K562 (cell line): Measurements from ENCODE around the gene BAG5. TPM values are rescaled to one million over a fixed set of nuclear protein-coding genes. Genes with fewer than 3 reads are reported as not detected.

Source experiments
- CREM ChIP-seq: IDR thresholded peaks from 2 replicates; pipeline ENCODE4 v1.6.1; 2014; ENCODE audit warnings: antibody characterized with exemption, low read depth
- CTBP1 ChIP-seq: fragments of 450-650 bp; IDR thresholded peaks from 2 replicates; pipeline ENCODE4 v1.6.1; 2016; ENCODE audit warnings: borderline replicate concordance
- EP400 ChIP-seq: fragments of 450-650 bp; IDR thresholded peaks from 2 replicates; pipeline ENCODE4 v1.6.1; 2017; ENCODE audit warnings: antibody characterized with exemption, mild to moderate bottlenecking, moderate library complexity
- EZH2 ChIP-seq: IDR thresholded peaks from 2 replicates; pipeline ENCODE4 v1.6.1; 2012; ENCODE audit warnings: low read depth, mild to moderate bottlenecking, inconsistent platforms, low read length, borderline replicate concordance
- HOXB6 ChIP-seq: fragments of 250-450 bp; sonication (Bioruptor Pico); IDR thresholded peaks from 2 replicates; pipeline ENCODE4 v1.5.1; 2022; ENCODE audit warnings: mild to moderate bottlenecking, borderline replicate concordance
- PTRF ChIP-seq: fragments of 450-650 bp; IDR thresholded peaks from 2 replicates; pipeline ENCODE4 v1.6.1; 2016; ENCODE audit warnings: mild to moderate bottlenecking, missing genetic modification characterization, missing compliant biosample characterization
- RFX5 ChIP-seq: IDR thresholded peaks from 2 replicates; pipeline ENCODE4 v1.6.1; 2011; ENCODE audit warnings: low read depth, mild to moderate bottlenecking, improper control_type of control experiment, low read length
- SIN3B ChIP-seq: fragments of 450-650 bp; IDR thresholded peaks from 2 replicates; pipeline ENCODE4 v1.6.1; 2017; ENCODE audit warnings: low read depth, mild to moderate bottlenecking, moderate library complexity
- U2AF1 ChIP-seq: fragments of 200-400 bp; formaldehyde crosslinking; optimal IDR thresholded peaks from 2 replicates; pipeline ENCODE3; 2017; ENCODE audit warnings: mild to moderate bottlenecking, low read depth, low read length, moderate library complexity
- ZNF253 ChIP-seq: fragments of 250-450 bp; sonication (Bioruptor Pico); conservative IDR thresholded peaks from 2 replicates; pipeline ENCODE4 v1.6.1; 2021; ENCODE audit warnings: mild to moderate bottlenecking
- ZNF408 ChIP-seq: fragments of 250-450 bp; sonication (Bioruptor Pico); IDR thresholded peaks from 2 replicates; pipeline ENCODE4 v1.4.0; 2020; ENCODE audit warnings: low read depth, mild to moderate bottlenecking, moderate library complexity
- polyA plus RNA-seq, 8 experiments: library from polyadenylated mRNA; depleted of rRNA in 4 of 8; stranded (reverse) in 5 of 8; unstranded in 3 of 8; fragments of >200 nt; fragmentation: Nextera tagmentation in 2 of 8; fragmentation: Illumina TruSeq in 1 of 8; extraction: Ambion mirVana in 2 of 8; extraction: Trizol in 1 of 8; gene quantifications; 2 replicates each; pipeline versions ENCODE4 v1.2.1 to v1.2.3, GENCODE V29; 2011 to 2014; ENCODE audit warnings: inconsistent platforms in 1 of 8, missing spikeins in 1 of 8
- total RNA-seq, 7 experiments: library from RNA; depleted of rRNA in 6 of 7; stranded (reverse); fragments of >200 nt in 6 of 7; fragmentation: Illumina TruSeq in 2 of 7; extraction: Trizol in 2 of 7; gene quantifications; 2 replicates each; pipeline versions ENCODE4 v1.2.1 to v1.2.3, GENCODE V29; 2011 to 2021; ENCODE audit warnings: low replicate concordance in 1 of 7
- TF ChIP-seq, protein P1 (sequence below): fragments of 450-650 bp; IDR thresholded peaks from 2 replicates; pipeline ENCODE4 v1.6.1; 2016; ENCODE audit warnings: mild to moderate bottlenecking, moderate library complexity
- TF ChIP-seq, protein P2 (sequence below): fragments of 250-450 bp; sonication (Bioruptor Pico); IDR thresholded peaks from 2 replicates; pipeline ENCODE4 v1.4.0; 2020; ENCODE audit warnings: mild to moderate bottlenecking

BAG5 gene
- total and polyA plus RNA-seq, 9 of the 15 experiments (the other 6 are each of a cell fraction or from before 2014, with no cell fraction given): 7.9 to 21.4 (median 13.2) TPM

DNA sequence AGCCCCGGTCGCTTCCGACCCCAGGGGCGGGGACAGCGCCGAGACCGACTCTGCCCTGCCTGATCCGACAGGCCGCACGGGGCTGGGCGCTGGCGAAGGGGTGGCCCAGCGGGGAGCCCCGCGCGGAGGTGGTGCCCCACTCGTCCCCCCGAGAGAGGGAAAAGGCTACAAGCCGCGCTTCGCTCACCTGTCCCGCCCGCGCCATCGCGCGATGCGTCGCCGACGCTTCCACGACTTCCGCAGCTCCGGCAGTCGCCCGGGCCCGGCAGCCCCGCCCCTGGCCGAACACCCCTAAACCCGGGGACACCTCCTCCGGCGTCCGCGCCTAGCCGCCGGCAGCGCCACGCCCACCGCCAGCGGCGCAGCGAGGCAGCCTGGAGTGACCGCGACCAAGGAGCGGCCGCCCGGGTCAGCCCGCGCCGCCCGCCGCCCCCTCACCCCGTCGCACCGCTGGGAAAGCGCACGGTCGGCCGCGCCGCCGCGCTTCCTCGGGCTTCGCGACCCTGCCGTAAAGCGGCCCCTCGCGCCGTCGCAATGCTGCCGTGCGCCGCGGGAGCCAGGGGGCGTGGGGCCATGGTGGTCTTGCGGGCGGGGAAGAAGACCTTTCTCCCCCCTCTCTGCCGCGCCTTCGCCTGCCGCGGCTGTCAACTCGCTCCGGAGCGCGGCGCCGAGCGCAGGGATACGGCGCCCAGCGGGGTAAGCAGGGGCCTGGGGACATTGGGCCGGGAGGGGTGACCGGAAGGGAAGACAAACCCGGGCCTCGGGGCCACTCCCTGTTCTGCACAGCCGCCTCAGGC is at the start of gene BAG5, which contains the start of gene COA8 (continued):
- TF ChIP-seq, protein P1, sequence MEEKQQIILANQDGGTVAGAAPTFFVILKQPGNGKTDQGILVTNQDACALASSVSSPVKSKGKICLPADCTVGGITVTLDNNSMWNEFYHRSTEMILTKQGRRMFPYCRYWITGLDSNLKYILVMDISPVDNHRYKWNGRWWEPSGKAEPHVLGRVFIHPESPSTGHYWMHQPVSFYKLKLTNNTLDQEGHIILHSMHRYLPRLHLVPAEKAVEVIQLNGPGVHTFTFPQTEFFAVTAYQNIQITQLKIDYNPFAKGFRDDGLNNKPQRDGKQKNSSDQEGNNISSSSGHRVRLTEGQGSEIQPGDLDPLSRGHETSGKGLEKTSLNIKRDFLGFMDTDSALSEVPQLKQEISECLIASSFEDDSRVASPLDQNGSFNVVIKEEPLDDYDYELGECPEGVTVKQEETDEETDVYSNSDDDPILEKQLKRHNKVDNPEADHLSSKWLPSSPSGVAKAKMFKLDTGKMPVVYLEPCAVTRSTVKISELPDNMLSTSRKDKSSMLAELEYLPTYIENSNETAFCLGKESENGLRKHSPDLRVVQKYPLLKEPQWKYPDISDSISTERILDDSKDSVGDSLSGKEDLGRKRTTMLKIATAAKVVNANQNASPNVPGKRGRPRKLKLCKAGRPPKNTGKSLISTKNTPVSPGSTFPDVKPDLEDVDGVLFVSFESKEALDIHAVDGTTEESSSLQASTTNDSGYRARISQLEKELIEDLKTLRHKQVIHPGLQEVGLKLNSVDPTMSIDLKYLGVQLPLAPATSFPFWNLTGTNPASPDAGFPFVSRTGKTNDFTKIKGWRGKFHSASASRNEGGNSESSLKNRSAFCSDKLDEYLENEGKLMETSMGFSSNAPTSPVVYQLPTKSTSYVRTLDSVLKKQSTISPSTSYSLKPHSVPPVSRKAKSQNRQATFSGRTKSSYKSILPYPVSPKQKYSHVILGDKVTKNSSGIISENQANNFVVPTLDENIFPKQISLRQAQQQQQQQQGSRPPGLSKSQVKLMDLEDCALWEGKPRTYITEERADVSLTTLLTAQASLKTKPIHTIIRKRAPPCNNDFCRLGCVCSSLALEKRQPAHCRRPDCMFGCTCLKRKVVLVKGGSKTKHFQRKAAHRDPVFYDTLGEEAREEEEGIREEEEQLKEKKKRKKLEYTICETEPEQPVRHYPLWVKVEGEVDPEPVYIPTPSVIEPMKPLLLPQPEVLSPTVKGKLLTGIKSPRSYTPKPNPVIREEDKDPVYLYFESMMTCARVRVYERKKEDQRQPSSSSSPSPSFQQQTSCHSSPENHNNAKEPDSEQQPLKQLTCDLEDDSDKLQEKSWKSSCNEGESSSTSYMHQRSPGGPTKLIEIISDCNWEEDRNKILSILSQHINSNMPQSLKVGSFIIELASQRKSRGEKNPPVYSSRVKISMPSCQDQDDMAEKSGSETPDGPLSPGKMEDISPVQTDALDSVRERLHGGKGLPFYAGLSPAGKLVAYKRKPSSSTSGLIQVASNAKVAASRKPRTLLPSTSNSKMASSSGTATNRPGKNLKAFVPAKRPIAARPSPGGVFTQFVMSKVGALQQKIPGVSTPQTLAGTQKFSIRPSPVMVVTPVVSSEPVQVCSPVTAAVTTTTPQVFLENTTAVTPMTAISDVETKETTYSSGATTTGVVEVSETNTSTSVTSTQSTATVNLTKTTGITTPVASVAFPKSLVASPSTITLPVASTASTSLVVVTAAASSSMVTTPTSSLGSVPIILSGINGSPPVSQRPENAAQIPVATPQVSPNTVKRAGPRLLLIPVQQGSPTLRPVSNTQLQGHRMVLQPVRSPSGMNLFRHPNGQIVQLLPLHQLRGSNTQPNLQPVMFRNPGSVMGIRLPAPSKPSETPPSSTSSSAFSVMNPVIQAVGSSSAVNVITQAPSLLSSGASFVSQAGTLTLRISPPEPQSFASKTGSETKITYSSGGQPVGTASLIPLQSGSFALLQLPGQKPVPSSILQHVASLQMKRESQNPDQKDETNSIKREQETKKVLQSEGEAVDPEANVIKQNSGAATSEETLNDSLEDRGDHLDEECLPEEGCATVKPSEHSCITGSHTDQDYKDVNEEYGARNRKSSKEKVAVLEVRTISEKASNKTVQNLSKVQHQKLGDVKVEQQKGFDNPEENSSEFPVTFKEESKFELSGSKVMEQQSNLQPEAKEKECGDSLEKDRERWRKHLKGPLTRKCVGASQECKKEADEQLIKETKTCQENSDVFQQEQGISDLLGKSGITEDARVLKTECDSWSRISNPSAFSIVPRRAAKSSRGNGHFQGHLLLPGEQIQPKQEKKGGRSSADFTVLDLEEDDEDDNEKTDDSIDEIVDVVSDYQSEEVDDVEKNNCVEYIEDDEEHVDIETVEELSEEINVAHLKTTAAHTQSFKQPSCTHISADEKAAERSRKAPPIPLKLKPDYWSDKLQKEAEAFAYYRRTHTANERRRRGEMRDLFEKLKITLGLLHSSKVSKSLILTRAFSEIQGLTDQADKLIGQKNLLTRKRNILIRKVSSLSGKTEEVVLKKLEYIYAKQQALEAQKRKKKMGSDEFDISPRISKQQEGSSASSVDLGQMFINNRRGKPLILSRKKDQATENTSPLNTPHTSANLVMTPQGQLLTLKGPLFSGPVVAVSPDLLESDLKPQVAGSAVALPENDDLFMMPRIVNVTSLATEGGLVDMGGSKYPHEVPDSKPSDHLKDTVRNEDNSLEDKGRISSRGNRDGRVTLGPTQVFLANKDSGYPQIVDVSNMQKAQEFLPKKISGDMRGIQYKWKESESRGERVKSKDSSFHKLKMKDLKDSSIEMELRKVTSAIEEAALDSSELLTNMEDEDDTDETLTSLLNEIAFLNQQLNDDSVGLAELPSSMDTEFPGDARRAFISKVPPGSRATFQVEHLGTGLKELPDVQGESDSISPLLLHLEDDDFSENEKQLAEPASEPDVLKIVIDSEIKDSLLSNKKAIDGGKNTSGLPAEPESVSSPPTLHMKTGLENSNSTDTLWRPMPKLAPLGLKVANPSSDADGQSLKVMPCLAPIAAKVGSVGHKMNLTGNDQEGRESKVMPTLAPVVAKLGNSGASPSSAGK: no peak
- TF ChIP-seq RFX5: no peak
- TF ChIP-seq U2AF1: no peak
- TF ChIP-seq, protein P2, sequence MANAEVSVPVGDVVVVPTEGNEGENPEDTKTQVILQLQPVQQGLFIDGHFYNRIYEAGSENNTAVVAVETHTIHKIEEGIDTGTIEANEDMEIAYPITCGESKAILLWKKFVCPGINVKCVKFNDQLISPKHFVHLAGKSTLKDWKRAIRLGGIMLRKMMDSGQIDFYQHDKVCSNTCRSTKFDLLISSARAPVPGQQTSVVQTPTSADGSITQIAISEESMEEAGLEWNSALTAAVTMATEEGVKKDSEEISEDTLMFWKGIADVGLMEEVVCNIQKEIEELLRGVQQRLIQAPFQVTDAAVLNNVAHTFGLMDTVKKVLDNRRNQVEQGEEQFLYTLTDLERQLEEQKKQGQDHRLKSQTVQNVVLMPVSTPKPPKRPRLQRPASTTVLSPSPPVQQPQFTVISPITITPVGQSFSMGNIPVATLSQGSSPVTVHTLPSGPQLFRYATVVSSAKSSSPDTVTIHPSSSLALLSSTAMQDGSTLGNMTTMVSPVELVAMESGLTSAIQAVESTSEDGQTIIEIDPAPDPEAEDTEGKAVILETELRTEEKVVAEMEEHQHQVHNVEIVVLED (CRISPR knock-in tag): peak; percentile 82
- TF ChIP-seq ZNF253: no peak
- TF ChIP-seq CREM: peak; percentile 84
- TF ChIP-seq EZH2: no peak
- TF ChIP-seq HOXB6 (CRISPR knock-in tag): no peak
- no peak for TF ChIP-seq PTRF (tag)
- peak; percentile 100 for TF ChIP-seq ZNF408 (CRISPR knock-in tag)
- TF ChIP-seq EP400: peak; percentile 73; the same call in 1 of the 2 replicates
- peak; percentile 95 for TF ChIP-seq CTBP1
- TF ChIP-seq SIN3B: peak; percentile 74
